SK-N-SH treated with all-trans-retinoic acid at 6 μM for 48 hours (cell line): ENCODE data around the gene SIL1.

ENCODE experiments used
- ATAC-seq: fragments of 200-7000 bp; cut with Tn5 transposase; 3 replicates; pipeline ENCODE4 v1.9.1; 2020; ENCODE audit warnings: mild to moderate bottlenecking, moderate library complexity
- ARNTL ChIP-seq: fragments of 450-650 bp; formaldehyde crosslinking; IDR thresholded peaks from 2 replicates; pipeline ENCODE4 v1.5.0; 2020; ENCODE audit warnings: low read depth, mild to moderate bottlenecking, moderate library complexity, borderline replicate concordance
- CSDC2 ChIP-seq: fragments of 250-450 bp; sonication (Bioruptor Pico); IDR thresholded peaks from 2 replicates; pipeline ENCODE4 v1.5.0; 2020; ENCODE audit warnings: mild to moderate bottlenecking, moderate library complexity
- GLIS3 ChIP-seq: fragments of 250-450 bp; sonication (Bioruptor Pico); IDR thresholded peaks from 2 replicates; pipeline ENCODE4 v1.5.0; 2020; ENCODE audit warnings: mild to moderate bottlenecking, moderate library complexity
- ISL1 ChIP-seq: fragments of 250-450 bp; sonication (Bioruptor Pico); IDR thresholded peaks from 2 replicates; pipeline ENCODE4 v2.1.2; 2022; ENCODE audit warnings: mild to moderate bottlenecking, moderate library complexity
- OSR1 ChIP-seq: fragments of 250-450 bp; sonication (Bioruptor Pico); IDR thresholded peaks from 2 replicates; pipeline ENCODE4 v1.8.0; 2022; ENCODE audit warnings: moderate library complexity, mild to moderate bottlenecking, inconsistent platforms
- PPARA ChIP-seq: fragments of 250-450 bp; sonication (Bioruptor Pico); IDR thresholded peaks from 2 replicates; pipeline ENCODE4 v1.5.0; 2020; ENCODE audit warnings: mild to moderate bottlenecking, borderline replicate concordance
- RARB ChIP-seq: fragments of 250-450 bp; sonication (Bioruptor Pico); IDR thresholded peaks from 2 replicates; pipeline ENCODE4 v1.8.0; 2021; ENCODE audit warnings: mild to moderate bottlenecking, moderate library complexity
- SNAI2 ChIP-seq: fragments of 250-450 bp; sonication (Bioruptor Pico); IDR thresholded peaks from 2 replicates; pipeline ENCODE4 v1.5.0; 2020; ENCODE audit warnings: mild to moderate bottlenecking, moderate library complexity
- TCF4 ChIP-seq: fragments of 250-450 bp; sonication (Bioruptor Pico); IDR thresholded peaks from 2 replicates; pipeline ENCODE4 v1.8.0; 2021; ENCODE audit warnings: mild to moderate bottlenecking, moderate library complexity, borderline replicate concordance
- TOX ChIP-seq: fragments of 250-450 bp; sonication (Bioruptor Pico); IDR thresholded peaks from 2 replicates; pipeline ENCODE4 v1.8.0; 2021; ENCODE audit warnings: mild to moderate bottlenecking, moderate library complexity, borderline replicate concordance
- ZC3H10 ChIP-seq: fragments of 250-450 bp; sonication (Bioruptor Pico); IDR thresholded peaks from 2 replicates; pipeline ENCODE4 v1.5.1; 2021; ENCODE audit warnings: mild to moderate bottlenecking, moderate library complexity
- ZFP3 ChIP-seq: fragments of 250-450 bp; sonication (Bioruptor Pico); IDR thresholded peaks from 2 replicates; pipeline ENCODE4 v1.5.0; 2020; ENCODE audit warnings: mild to moderate bottlenecking, moderate library complexity
- ZFP30 ChIP-seq: fragments of 450-650 bp; formaldehyde crosslinking; IDR thresholded peaks from 2 replicates; pipeline ENCODE4 v1.5.0; 2022; ENCODE audit warnings: mild to moderate bottlenecking, moderate library complexity
- ZNF565 ChIP-seq: fragments of 450-650 bp; formaldehyde crosslinking; conservative IDR thresholded peaks from 2 replicates; pipeline ENCODE4 v1.5.0; 2020; ENCODE audit warnings: low read depth, mild to moderate bottlenecking, moderate library complexity
- ZNF8 ChIP-seq: fragments of 450-650 bp; formaldehyde crosslinking; IDR thresholded peaks from 2 replicates; pipeline ENCODE4 v1.5.0; 2020; ENCODE audit warnings: mild to moderate bottlenecking, moderate library complexity
- TF ChIP-seq, protein P1 (sequence below): fragments of 250-450 bp; sonication (Bioruptor Pico); IDR thresholded peaks from 2 replicates; pipeline ENCODE4 v1.5.1; 2021; ENCODE audit warnings: mild to moderate bottlenecking, moderate library complexity
- TF ChIP-seq, protein P2 (sequence below): fragments of 250-450 bp; sonication (Bioruptor Pico); IDR thresholded peaks from 2 replicates; pipeline ENCODE4 v1.8.0; 2020; ENCODE audit warnings: mild to moderate bottlenecking, moderate library complexity, borderline replicate concordance
- TF ChIP-seq, protein P3 (sequence below): fragments of 250-450 bp; sonication (Bioruptor Pico); IDR thresholded peaks from 2 replicates; pipeline ENCODE4 v1.8.0; 2021; ENCODE audit warnings: low read depth, mild to moderate bottlenecking, moderate library complexity, borderline replicate concordance
- TF ChIP-seq, protein P4 (sequence below): fragments of 250-450 bp; sonication (Bioruptor Pico); IDR thresholded peaks from 2 replicates; pipeline ENCODE4 v1.5.0; 2020; ENCODE audit warnings: mild to moderate bottlenecking, moderate library complexity
- TF ChIP-seq, protein P5 (sequence below): fragments of 250-450 bp; sonication (Bioruptor Pico); IDR thresholded peaks from 2 replicates; pipeline ENCODE4 v1.5.1; 2020; ENCODE audit warnings: low read depth, mild to moderate bottlenecking, moderate library complexity

The SIL1 gene

DNA sequence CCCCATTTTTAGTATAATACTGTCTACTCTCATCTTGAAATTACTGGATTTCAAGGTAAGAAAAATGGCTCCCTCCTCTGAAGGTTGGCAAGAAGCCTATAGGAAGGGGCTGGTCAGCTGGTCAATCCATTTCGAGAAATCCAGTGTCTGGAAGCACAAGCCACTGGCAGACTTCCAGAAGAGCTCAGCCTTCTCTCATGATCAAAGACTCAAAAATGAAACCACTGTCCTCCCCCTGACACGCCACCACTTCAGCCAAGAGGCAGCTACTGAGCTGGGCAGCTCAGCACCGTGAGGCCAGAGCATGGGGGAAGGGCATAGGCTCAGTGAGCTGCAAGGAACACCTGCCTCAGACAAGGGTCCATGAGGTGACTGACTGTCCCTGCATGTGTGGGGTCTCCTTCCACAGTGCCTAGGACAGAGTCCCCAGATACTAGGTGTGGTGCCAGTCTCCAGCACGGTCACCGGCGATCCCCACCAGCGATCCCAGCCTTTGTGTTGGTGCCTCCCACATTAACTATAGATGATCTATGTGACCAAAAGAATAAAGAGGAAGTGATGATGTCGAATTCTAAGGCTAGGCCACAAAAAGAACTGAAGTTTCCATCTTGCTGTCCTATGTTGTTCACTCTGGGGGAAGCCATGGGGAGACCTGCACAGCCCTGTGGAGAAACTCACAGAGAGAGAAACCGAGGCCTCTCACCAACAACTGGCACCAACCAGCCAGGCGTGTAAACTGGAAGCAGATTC is 222.9 kb downstream of the SIL1 start (continued):
- no peak for TF ChIP-seq ARNTL (CRISPR knock-in tag)
- no peak for TF ChIP-seq ISL1 (CRISPR knock-in tag)
- TF ChIP-seq GLIS3 (CRISPR knock-in tag) = no peak
- TF ChIP-seq, all 23 proteins: peak for 0

DNA sequence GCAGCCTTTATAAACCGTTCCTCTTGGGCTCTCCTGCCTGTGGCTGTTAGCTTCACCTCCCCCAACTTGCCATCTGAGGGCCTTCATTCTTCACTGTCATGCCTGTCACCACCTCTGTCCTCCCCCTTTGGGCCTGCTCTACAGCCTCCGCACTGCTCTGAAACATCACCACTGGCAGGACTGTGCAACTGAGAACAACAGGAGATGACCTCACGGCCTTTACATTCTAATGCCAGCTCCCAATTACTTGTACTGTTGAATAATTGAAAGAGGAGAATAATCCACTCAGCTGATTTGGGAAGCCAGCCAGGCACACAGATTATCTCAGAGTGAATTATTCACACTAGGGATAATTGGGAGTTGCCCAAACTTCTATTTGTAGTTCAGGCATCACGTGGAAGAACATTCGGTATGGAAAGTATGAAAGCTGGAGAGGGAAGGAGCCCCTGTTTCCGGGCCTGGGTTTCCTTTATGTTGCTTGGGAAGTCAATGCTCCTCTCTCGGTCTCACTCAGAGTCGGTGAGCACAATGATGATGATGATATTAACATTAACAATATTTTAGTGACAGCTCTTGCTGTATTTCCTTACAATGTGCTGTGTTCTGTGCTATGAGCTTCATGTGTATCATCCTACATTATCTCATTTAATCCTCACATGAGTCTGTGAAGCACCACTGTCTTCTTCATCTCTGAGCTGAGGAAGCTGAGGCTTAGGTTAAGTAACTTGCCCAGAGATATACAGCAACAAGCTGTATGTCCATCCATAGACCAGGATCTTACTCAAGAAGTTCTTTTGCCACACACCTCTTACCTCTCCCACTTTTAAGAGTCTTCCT is 223.7 kb downstream of the SIL1 start:
- no peak; the same call in 1 of the 3 replicates for ATAC-seq
- TF ChIP-seq, protein P1, sequence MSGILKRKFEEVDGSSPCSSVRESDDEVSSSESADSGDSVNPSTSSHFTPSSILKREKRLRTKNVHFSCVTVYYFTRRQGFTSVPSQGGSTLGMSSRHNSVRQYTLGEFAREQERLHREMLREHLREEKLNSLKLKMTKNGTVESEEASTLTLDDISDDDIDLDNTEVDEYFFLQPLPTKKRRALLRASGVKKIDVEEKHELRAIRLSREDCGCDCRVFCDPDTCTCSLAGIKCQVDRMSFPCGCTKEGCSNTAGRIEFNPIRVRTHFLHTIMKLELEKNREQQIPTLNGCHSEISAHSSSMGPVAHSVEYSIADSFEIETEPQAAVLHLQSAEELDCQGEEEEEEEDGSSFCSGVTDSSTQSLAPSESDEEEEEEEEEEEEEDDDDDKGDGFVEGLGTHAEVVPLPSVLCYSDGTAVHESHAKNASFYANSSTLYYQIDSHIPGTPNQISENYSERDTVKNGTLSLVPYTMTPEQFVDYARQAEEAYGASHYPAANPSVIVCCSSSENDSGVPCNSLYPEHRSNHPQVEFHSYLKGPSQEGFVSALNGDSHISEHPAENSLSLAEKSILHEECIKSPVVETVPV (CRISPR knock-in tag) = no peak
- TF ChIP-seq OSR1 (CRISPR knock-in tag) (no peak), TCF4 (no peak), ZFP30 (CRISPR knock-in tag) (no peak), SNAI2 (CRISPR knock-in tag) (no peak)

DNA sequence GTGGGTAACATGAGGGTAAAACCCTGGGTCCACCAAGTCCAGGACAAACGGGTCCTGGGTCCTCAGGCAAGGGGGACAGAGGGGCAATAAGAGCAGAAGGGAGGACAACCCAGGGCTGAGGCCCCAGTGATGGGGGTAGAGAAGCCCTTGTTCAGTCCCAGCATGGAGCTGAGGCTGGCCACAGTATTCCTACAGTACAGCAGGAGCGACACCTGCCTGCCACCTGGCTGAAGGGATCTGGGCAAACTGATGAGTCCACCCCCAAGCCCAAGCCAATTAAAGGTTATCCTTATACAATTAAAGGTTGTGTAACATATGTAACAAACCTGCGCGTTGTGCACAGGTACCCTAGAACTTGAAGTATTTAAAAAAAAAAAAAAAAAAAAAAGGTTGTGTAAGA is 225.3 kb downstream of the SIL1 start:
- no peak for ATAC-seq
- TF ChIP-seq, protein P2, sequence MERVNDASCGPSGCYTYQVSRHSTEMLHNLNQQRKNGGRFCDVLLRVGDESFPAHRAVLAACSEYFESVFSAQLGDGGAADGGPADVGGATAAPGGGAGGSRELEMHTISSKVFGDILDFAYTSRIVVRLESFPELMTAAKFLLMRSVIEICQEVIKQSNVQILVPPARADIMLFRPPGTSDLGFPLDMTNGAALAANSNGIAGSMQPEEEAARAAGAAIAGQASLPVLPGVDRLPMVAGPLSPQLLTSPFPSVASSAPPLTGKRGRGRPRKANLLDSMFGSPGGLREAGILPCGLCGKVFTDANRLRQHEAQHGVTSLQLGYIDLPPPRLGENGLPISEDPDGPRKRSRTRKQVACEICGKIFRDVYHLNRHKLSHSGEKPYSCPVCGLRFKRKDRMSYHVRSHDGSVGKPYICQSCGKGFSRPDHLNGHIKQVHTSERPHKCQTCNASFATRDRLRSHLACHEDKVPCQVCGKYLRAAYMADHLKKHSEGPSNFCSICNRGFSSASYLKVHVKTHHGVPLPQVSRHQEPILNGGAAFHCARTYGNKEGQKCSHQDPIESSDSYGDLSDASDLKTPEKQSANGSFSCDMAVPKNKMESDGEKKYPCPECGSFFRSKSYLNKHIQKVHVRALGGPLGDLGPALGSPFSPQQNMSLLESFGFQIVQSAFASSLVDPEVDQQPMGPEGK = no peak
- no peak for TF ChIP-seq ZNF565 (CRISPR knock-in tag)
- TF ChIP-seq ZFP3 = no peak
- no peak for TF ChIP-seq TOX
- TF ChIP-seq, protein P3, sequence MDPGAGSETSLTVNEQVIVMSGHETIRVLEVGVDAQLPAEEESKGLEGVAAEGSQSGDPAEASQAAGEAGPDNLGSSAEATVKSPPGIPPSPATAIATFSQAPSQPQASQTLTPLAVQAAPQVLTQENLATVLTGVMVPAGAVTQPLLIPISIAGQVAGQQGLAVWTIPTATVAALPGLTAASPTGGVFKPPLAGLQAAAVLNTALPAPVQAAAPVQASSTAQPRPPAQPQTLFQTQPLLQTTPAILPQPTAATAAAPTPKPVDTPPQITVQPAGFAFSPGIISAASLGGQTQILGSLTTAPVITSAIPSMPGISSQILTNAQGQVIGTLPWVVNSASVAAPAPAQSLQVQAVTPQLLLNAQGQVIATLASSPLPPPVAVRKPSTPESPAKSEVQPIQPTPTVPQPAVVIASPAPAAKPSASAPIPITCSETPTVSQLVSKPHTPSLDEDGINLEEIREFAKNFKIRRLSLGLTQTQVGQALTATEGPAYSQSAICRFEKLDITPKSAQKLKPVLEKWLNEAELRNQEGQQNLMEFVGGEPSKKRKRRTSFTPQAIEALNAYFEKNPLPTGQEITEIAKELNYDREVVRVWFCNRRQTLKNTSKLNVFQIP (CRISPR knock-in tag) = no peak
- no peak for TF ChIP-seq PPARA (CRISPR knock-in tag)
- no peak for TF ChIP-seq ZFP30 (CRISPR knock-in tag)
- no peak for TF ChIP-seq TCF4
- TF ChIP-seq, protein P4, sequence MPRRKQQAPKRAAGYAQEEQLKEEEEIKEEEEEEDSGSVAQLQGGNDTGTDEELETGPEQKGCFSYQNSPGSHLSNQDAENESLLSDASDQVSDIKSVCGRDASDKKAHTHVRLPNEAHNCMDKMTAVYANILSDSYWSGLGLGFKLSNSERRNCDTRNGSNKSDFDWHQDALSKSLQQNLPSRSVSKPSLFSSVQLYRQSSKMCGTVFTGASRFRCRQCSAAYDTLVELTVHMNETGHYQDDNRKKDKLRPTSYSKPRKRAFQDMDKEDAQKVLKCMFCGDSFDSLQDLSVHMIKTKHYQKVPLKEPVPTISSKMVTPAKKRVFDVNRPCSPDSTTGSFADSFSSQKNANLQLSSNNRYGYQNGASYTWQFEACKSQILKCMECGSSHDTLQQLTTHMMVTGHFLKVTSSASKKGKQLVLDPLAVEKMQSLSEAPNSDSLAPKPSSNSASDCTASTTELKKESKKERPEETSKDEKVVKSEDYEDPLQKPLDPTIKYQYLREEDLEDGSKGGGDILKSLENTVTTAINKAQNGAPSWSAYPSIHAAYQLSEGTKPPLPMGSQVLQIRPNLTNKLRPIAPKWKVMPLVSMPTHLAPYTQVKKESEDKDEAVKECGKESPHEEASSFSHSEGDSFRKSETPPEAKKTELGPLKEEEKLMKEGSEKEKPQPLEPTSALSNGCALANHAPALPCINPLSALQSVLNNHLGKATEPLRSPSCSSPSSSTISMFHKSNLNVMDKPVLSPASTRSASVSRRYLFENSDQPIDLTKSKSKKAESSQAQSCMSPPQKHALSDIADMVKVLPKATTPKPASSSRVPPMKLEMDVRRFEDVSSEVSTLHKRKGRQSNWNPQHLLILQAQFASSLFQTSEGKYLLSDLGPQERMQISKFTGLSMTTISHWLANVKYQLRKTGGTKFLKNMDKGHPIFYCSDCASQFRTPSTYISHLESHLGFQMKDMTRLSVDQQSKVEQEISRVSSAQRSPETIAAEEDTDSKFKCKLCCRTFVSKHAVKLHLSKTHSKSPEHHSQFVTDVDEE (CRISPR knock-in tag) = no peak
- no peak for TF ChIP-seq RARB (CRISPR knock-in tag)
- TF ChIP-seq ZNF8 (CRISPR knock-in tag) = no peak
- no peak for TF ChIP-seq ISL1 (CRISPR knock-in tag)
- no peak for TF ChIP-seq ZC3H10

DNA sequence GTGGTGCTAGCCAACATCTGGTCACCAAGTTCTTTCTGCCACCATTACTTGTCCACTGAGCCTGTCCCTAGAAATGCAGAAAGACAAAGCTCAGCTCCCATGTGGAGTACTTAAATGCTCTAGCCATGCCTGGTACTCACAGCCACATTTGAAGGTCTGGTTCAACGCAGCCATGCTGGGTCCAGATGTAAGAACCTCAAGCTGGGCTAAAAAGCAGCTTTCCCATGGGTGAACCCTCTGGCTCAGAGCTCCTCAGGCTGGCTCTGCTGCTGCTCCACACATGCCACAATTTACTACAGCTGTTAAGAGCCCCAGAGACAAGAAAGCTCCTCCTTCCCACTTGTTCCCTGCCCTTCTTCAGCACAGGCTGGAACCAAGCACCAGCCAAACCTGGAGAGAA is 225.9 kb downstream of the SIL1 start:
- ATAC-seq = no peak
- TF ChIP-seq ZNF8 (CRISPR knock-in tag) (no peak), PPARA (CRISPR knock-in tag) (no peak), GLIS3 (CRISPR knock-in tag) (no peak), RARB (CRISPR knock-in tag) (no peak), CSDC2 (CRISPR knock-in tag) (no peak), ZFP30 (CRISPR knock-in tag) (no peak)
- TF ChIP-seq, protein P5, sequence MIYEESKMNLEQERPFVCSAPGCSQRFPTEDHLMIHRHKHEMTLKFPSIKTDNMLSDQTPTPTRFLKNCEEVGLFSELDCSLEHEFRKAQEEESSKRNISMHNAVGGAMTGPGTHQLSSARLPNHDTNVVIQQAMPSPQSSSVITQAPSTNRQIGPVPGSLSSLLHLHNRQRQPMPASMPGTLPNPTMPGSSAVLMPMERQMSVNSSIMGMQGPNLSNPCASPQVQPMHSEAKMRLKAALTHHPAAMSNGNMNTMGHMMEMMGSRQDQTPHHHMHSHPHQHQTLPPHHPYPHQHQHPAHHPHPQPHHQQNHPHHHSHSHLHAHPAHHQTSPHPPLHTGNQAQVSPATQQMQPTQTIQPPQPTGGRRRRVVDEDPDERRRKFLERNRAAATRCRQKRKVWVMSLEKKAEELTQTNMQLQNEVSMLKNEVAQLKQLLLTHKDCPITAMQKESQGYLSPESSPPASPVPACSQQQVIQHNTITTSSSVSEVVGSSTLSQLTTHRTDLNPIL (CRISPR knock-in tag) = no peak
